MM.1S (cell line): ENCODE data around the gene MAP2K7.

Experiments
- EZH2 ChIP-seq: fragments of 300-600 bp; sonication (generic); optimal IDR thresholded peaks from 2 replicates; pipeline ENCODE3; 2017; ENCODE audit warnings: low read depth, mild to moderate bottlenecking, antibody characterized with exemption, low read length, mixed read lengths
- EZH2phosphoT487 ChIP-seq: fragments of 300-600 bp; sonication (generic); IDR thresholded peaks from 2 replicates; pipeline ENCODE4 v1.6.1; 2018; ENCODE audit warnings: antibody characterized with exemption, low read length
- TF ChIP-seq, protein P1 (sequence below): fragments of 300-600 bp; sonication (generic); IDR thresholded peaks from 2 replicates; pipeline ENCODE4 v1.5.1; 2016; ENCODE audit warnings: antibody characterized with exemption, low read length, mixed read lengths

- TF ChIP-seq, protein P1, sequence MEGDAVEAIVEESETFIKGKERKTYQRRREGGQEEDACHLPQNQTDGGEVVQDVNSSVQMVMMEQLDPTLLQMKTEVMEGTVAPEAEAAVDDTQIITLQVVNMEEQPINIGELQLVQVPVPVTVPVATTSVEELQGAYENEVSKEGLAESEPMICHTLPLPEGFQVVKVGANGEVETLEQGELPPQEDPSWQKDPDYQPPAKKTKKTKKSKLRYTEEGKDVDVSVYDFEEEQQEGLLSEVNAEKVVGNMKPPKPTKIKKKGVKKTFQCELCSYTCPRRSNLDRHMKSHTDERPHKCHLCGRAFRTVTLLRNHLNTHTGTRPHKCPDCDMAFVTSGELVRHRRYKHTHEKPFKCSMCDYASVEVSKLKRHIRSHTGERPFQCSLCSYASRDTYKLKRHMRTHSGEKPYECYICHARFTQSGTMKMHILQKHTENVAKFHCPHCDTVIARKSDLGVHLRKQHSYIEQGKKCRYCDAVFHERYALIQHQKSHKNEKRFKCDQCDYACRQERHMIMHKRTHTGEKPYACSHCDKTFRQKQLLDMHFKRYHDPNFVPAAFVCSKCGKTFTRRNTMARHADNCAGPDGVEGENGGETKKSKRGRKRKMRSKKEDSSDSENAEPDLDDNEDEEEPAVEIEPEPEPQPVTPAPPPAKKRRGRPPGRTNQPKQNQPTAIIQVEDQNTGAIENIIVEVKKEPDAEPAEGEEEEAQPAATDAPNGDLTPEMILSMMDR = no peak
- TF ChIP-seq EZH2phosphoT487 (no peak), EZH2 (no peak)
Measured at GRCh38 chr19:7947939-7948338, 44.3 kb downstream of the MAP2K7 start.
